Esophagus muscularis mucosa (tissue), 4 donors: ENCODE results near the gene MAML3.

Experiments used
- EP300 ChIP-seq: sonication (generic); formaldehyde crosslinking; IDR thresholded peaks from one replicate; pipeline ENCODE4 v1.6.1; 2017; ENCODE audit warnings: antibody characterized with exemption
- POLR2A ChIP-seq: fragments of 450-650 bp; IDR thresholded peaks from one replicate; pipeline ENCODE4 v1.6.1; 2017; ENCODE audit warnings: antibody characterized with exemption, moderate library complexity, mild to moderate bottlenecking, low read depth
- POLR2AphosphoS5 ChIP-seq, 2 donors: sonication (generic); formaldehyde crosslinking; IDR thresholded peaks; one replicate each; pipeline ENCODE4 v1.6.1; 2017; ENCODE audit warnings: antibody characterized with exemption in 2 of 2
- TF ChIP-seq, protein P1 (sequence below), 3 experiments: fragments of 200-600 bp in 2 of 3; fragments of 450-650 bp in 1 of 3; sonication (generic) in 2 of 3; IDR thresholded peaks; one replicate each; pipeline ENCODE4 v1.5.1; 2017 to 2019; ENCODE audit warnings: antibody characterized with exemption in 3 of 3, mild to moderate bottlenecking in 2 of 3, moderate library complexity in 1 of 3

DNA sequence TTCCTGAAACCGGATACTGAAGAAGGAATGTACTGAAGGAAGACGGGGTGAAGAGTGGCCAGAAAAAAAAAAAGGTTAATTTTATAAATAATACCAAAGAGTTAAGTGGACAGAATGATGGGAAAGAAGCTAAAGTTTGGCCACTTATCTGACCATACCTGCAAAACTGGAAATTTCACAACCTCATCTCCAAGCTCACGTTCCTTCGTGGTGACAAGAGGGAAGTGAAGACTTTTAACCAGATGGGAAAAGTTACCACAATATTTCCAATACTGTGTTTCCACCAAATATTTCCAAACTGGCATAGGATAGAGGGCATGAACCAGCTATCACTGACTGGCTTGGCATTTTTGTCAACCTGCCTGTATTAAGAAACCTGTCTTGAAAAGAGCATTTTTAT is 56.4 kb downstream of the MAML3 start:
- TF ChIP-seq, protein P1, sequence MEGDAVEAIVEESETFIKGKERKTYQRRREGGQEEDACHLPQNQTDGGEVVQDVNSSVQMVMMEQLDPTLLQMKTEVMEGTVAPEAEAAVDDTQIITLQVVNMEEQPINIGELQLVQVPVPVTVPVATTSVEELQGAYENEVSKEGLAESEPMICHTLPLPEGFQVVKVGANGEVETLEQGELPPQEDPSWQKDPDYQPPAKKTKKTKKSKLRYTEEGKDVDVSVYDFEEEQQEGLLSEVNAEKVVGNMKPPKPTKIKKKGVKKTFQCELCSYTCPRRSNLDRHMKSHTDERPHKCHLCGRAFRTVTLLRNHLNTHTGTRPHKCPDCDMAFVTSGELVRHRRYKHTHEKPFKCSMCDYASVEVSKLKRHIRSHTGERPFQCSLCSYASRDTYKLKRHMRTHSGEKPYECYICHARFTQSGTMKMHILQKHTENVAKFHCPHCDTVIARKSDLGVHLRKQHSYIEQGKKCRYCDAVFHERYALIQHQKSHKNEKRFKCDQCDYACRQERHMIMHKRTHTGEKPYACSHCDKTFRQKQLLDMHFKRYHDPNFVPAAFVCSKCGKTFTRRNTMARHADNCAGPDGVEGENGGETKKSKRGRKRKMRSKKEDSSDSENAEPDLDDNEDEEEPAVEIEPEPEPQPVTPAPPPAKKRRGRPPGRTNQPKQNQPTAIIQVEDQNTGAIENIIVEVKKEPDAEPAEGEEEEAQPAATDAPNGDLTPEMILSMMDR (IDR thresholded peaks at IDR 0.05) = no peak
- TF ChIP-seq POLR2A (no peak), EP300 (no peak), POLR2AphosphoS5 (IDR thresholded peaks at IDR 0.05) (no peak)
